GM11168 (cell line): Measurements from ENCODE around the gene UAP1.
"Not testable (repeated sequence)": the region's sequence is repeated elsewhere in the genome, so short reads cannot be mapped to it uniquely, and the experiment has no call there.

Source experiments
- in situ Hi-C: fragments of 300-500 bp; cut with MboI; formaldehyde crosslinking; loops from one replicate; pipeline ENCODE4 v1.12.0; 2022; ENCODE audit warnings: low sequenced_read_pairs; ENCODE audit not compliant: unreplicated experiment

Gene UAP1

DNA sequence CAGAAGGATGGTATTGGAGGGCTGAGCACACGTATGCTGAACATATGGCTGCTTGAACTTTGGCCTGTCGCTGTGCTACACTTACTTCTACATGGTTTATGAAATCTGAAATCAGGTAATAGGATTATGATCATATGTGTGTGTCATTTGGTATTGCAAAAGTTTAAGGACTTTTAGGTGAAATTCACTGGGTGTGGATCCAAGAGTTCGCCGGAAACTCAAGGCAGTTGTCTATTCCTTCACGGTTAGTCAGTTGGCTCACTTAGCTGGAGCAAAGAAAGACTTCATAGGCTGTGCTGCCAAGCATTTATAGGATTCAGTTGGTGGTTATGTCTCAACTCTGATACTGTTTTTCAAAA lies 927 bp downstream of the UAP1 start:
- in situ Hi-C loops = no loop called here

DNA sequence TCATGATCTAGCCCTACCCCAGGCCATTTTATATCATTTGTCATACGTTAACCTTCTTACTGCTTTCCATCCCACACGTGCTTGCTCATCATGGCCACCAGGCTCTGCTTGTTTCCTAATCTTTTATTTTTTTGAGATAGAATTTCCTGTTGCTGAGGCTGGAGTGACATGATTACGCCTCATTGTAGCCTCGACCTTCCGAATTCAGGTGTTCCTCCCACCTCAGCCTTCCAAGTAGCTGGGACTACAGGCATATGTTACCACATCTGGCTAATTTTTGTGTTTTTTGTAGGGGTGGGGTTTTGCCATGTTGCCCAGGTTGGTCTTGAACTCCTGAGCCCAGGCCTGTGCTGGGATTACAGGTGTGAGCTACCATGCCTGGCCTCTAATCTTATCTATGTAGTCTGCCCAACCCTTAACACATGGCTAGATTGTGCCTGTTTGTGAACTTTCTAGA lies 3.3 kb downstream of the UAP1 start:
- in situ Hi-C loops = no loop called here

DNA sequence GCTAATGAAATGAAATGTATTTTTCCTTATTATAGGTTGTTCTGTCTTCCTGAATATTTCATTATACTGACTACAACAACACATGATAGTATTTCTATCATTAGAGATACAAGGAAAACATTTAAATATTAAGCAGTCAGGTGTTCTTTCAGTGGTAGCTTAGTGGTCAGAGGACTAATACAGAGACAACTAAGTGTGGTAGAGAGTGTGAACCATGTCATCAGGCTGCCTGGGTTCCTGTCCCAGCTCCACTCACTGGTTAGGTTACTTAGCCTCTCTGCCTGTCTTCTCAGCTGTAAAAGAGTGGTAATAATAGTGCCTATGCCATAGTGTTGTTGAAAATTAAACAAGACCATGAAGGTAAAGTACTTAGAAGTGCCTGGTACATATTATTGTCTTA lies 3.9 kb downstream of the UAP1 start:
- in situ Hi-C loops = no loop called here

DNA sequence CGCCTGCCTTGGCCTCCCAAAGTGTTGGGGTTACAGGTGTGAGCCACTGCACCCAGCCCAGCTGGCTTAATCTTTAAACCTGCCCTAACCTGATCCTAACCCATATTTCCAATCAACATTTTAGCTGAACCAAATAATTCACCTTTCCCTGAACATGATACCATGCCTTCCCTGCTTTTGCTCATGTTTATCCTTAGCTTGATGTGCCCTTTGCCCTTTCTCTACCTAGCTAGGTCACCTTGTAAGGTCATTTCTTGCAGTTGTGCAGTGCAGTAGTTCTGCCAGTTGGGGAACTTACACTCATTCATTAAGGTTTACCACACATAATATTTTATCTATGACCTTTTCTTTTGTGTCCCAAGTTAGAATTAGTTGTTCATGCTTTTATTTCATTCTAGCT lies 5.3 kb downstream of the UAP1 start:
- in situ Hi-C loops = no loop called here

DNA sequence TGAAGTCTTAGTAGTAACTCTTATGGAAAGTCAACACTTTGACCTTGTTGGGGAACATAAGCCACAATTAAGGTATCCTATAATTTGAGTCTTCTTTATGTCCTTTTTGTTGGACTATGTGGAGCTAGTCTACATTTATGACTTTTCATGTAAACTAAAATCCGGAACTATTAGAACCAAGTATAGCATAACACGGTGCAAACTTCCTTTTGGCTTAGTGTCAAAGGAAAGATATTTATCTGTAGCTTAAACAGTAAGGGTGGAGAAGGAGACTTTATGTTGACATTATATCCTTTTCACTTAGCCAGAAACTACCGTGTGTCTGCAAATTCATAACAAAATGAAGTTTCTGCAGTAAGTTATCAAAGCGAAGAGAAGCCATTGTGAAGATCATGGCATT lies 7.3 kb downstream of the UAP1 start:
- in situ Hi-C loops = no loop called here

DNA sequence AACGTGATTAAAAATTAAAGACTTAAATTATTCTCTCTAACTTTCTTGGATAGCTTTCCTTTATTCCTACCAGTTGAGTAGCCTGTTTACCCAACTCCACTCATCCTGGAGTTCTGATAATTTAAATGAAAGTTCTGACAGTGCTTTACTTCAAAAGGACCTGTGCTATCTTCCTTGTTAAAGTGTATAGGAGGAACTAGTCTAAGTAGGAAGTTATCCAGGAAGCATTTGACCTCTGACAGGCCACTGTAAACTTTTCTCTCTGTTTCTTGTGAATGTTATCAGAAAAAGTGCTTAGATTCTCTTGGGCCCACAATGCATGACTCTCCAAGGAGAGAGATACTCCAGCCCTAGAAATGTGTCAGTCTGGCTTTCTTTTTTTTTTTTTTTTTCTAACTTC lies 9.2 kb downstream of the UAP1 start:
- in situ Hi-C loops = no loop called here

DNA sequence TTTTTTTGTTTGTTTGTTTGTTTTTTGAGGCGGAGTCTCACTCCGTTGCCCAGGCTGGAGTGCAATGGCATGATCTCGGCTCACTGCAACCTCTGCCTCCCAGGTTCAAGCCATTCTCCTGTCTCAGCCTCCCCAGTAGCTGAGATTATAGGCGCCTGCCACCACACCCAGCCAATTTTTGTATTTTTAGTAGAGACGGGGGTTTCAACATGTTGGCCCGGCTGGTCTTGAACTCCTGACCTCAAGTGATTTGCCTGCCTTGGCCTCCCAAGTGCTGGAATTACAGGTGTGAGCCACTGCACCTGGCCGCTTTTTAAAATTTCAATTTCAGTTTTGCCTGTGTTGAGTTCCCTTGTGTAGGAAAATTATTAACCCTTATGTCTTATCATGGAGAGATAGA lies 9.6 kb downstream of the UAP1 start:
- in situ Hi-C loops = not testable (repeated sequence)

DNA sequence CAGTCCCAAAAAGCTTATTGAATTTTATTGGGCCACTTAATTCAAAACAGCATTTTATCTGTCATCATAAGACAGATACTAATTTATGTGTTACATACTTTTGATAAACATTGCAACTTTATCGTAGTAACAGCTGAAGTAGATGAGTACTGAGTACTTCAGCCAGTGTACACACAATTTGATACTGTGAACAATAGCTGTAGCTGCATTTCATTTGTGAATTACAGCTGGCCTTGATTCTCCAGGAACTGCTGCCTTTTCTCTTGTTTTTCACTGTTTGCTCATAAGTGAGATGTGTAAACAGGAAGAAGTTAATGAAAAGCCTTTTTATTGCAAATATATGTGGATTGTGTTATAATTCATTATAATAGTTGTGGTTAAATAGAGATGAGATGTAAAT lies 10.2 kb downstream of the UAP1 start:
- in situ Hi-C loops = no loop called here

DNA sequence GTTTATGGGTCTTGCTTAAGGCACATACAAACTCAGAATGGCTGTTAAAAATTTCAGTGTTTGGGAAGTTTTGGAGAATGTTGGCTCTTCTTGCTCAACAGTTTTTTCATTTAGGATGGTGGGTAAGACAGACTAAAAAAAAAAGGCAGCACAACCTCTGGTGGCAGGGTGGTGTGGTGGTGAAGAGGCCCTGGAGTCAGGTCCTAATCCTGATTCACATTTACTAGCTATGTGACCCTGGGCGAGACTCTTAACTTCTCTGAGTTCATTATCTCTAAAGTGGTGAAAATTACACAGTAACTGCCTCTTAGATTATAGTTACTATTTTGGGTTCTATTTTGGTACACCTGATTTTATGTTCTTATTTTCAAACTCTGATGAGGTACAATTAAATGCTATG lies 11.6 kb downstream of the UAP1 start:
- in situ Hi-C loops = no loop called here

DNA sequence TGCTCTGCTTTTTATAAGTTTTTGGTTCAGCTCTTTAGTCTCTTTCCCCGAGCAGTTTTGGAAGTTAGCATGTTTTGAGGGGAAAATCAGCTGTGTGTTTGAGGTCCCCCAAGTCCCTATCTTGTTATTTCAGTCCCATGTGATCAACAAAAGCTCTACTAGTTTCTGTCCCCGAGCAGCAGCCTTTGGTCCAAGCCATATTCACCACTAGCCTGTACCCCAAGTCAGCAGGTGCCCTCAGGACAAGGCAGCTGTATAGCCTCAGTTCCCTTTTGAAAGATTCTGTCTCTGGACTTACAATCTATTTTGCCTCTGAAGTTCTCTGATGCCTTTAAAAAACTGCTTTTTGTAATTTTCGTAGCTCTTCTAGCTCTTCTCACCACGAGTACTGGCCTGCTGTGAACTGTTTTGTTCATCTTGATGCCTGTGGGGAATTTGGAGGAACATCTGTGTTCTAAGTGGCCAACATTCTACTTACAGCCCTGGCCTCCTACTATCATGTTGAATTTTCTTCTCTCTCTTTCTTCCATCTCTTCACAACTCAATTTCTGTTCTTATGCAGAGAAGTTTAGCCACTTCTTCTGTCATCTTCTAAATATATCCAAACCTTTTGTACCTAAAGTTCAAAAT lies 16.7 kb downstream of the UAP1 start:
- in situ Hi-C loops = no loop called here

DNA sequence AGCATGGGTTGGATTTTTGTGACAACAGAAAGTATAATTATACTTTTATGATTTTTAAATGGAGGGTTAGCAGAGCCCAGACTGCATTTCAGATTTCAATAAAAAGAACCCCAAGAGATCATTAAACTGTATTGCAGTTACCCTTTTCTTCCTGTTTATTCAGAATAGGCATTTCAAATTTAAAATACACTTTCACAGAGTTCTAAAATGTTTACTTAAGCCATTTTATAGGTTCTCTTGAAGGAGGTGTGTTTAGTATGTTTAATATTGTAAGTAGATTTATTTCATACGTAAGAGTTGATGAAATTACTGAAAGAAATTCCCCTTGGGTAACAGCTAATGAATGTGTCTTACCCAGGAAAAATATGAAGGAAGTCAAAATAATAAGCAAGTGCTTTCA lies 17.4 kb downstream of the UAP1 start:
- in situ Hi-C loops = no loop called here

DNA sequence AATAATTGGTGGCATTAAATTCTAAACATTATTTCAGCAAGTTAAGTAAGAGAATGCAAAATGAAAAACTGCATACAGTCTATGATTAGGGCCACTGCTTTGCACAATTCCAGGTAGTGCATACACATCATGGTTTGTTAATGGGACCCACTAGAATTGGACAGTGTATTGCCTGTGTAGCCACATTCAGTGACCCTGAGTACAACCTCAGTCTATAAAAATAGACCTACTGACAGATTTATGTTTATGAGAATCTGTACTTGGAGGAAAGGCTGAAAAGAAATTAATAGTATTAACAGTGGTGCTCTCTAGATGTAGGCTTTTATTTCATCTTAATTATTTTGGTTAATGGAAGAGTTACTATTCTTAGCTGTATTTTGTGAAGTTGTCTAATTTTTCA lies 18.8 kb downstream of the UAP1 start:
- in situ Hi-C loops = no loop called here

DNA sequence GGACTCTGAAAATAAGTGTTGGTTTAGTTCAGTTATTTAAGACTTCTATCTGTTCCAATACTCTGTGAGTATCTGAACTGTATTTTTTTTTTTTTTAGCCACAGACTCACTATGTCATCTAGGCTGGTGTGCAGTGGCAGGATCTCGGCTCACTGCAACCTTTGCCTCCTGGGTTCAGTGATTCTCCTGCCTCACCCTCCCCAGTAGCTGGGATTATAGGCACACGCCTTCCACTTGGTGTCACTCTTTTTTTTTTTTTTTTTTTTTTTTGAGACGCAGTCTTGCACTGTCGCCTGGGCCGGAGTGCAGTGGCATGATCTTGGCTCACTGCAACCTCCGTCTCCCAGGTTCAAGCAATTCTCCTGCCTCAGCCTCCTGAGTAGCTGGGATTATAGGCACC lies 21.4 kb downstream of the UAP1 start:
- in situ Hi-C loops = not testable (repeated sequence)

DNA sequence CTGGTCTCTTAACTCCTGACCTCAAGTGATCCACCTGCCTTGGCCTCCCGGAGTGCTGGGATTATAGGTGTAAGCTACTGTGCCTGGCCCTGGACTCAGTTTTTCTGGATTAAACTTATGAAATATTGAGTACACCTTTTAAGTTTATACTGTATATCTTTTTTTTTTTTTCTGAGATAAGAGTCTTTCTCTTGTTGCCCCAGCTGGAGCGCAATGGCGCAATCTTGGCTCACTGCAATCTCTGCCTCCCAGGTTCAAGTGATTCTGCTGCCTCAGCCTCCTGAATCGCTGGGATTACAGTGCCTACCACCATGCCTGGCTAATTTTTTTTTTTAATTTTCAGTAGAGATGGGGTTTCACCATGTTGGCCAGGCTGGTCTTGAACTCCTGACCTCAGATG lies 23.6 kb downstream of the UAP1 start:
- in situ Hi-C loops = not testable (repeated sequence)

DNA sequence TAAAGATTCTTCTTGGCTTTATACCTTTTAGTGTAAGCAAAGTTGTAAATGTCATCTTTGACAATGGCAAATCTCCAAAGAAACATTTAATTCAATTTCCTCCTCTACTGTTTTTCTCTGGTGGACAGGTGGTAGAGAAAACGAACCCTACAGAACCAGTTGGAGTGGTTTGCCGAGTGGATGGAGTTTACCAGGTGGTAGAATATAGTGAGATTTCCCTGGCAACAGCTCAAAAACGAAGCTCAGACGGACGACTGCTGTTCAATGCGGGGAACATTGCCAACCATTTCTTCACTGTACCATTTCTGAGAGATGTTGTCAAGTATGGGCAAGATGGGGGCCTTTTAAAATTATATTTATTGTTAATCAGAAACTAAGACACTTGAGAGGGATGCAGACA lies 25.8 kb downstream of the UAP1 start:
- in situ Hi-C loops = no loop called here

DNA sequence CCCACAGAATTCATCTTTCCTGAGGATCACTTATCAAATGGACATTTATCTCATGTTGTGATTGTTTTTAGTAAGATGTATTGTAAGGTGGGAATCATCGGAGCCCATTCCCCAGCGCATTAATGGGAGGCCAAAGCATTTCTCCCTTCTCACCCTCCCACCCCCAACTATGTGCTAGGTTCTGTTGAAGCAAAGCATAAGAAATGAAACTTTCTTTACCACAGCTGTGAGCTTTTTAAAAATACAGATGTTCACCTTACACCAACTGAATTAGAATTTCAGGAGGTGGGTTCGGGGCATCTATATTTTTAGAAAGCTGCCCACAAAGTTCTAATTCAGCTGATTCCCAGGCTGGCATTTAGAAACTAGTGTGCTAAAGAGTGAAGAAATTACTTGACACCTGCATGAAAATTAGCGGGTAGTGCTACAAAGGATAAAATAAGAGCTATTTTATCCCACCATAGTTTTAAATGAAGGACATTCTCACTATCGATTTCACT lies 26.3 kb downstream of the UAP1 start:
- in situ Hi-C loops = no loop called here

DNA sequence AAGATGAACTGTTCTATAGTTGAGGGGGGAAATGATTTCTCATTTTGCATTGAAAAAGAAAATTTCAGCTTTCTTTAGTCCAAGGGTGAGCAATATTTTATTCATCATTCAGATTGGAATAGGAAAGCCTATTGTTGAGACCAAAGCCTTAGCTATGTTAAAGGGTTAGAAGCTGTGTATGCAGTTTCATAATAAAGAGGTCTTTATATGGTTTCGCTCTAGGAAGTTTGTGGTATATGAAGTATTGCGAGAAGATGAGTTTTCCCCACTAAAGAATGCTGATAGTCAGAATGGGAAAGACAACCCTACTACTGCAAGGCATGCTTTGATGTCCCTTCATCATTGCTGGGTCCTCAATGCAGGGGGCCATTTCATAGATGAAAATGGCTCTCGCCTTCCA lies 28.6 kb downstream of the UAP1 start:
- in situ Hi-C loops = no loop called here

DNA sequence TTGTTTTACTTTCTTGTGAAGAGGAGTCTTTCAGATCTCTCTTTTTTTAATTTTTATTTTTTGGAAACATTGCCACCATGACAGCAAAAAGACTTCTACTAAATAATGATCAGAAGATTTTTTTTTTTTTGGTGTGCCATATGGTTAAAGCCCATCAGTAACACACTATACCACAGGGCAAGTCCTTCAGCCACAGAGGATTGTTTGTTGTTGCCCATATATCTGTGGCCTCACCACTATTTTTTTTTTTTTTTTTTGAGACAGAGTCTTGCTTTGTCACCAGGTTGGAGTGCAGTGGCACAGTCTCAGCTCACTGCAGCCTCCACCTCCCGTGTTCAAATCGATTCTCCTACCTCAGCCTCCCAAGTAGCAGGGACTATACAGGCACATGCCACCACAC lies 29.2 kb downstream of the UAP1 start:
- in situ Hi-C loops = no loop called here

DNA sequence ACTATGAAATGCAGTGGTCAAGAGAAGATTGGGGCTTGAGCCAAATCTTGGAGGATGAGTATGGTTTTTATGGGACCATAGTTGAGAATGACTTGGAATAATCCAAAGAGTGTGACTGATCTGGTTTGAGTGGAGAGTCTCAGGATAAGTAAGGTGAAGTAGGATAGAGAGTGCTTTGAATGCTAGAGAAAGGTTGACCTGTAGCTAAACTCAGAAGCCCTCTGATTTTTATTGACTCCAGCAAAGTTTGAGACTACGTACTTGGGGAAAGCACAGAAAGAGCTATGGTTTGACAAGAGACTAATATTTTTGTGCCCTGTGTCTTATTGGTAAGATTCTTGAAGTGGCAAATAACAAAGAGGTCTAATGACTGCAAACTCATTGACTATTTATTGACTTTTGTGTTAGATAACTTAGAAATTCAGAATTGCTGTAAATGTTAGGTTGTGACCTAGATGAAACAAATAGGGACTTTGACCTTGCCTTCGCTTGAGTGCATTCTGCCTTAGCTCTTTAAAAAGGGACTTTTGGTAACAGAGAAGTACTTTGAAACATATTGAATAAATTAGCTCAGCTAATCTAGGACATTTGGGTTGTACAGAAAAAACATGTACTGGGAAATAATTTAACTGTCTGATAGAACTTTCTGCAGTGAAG lies 35.1 kb downstream of the UAP1 start:
- in situ Hi-C loops = no loop called here

DNA sequence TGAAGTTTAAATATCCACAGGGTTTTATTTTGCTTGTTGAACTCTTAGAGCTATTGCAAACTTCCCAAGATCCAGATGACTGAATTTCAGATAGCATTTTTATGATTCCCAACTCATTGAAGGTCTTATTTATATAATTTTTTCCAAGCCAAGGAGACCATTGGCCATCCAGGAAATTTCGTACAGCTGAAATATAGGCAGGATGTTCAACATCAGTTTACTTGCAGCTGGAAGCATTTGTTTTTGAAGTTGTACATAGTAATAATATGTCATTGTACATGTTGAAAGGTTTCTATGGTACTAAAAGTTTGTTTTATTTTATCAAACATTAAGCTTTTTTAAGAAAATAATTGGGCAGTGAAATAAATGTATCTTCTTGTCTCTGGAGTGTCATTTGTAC lies 37.9 kb downstream of the UAP1 start:
- in situ Hi-C loops = no loop called here

DNA sequence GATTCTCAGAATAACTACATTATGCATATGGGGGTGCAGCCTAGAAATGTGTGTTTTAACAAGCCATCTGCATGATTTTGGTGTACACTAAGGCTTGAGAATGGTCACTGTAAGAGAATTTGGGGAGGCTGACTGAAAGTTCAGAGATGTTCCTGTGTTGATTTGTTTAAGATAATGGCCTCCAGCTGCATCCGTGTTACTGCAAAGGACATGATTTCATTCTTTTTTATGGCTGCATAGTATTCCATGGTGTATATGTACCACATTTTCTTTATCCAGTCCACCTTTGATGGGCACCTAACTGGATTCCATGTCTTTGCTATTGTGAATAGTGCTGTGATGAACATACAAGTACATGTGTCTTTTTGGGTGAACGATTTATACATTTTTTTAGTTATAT lies 41.6 kb downstream of the UAP1 start:
- in situ Hi-C loops = not testable (repeated sequence)

DNA sequence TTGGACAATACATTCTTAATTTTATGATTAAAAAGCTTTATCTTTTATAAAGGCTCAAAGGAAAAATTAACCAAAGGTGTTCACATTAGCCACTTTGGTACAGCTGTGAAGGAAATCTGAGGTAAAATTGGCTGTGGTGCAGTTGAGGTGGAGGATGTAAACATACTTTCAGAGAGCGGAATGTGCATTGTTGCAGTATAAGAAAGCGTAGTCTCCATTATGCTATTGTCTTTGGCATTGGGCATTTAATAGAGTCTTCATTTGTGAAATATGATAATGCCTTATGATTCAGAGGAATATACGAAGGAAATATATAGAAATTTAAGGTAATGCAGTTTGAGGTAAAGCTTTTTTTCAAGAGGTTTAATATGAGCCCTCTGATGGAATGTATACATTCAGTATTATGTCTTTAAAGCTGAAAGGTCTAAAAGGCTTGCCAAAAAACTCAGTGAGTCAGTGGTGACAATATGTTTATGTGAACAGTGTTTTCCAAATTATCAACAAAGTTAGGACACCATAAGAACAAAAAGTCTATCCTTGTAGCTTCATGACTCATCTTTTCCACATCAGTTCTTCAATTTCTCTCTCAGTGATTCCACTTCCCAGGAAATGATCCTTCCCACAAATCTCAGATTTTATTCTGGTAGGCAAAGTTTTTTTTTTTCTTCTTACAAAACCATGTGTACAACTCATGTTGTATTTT lies 43.9 kb downstream of the UAP1 start:
- in situ Hi-C loops = no loop called here
